Stimulated activated CD4-positive, alpha-beta T cell treated with anti-CD3 and anti-CD28 coated beads, Interleukin-12 subunit alpha, Interleukin-12 subunit beta, amount 100 ng/mL, for 4 hours (primary cell): ENCODE results near the gene STK24.

Experiments used
- DNase-seq: peaks from one replicate; pipeline ENCODE4 v3.0.0-alpha.2; 2020

Gene STK24

DNA sequence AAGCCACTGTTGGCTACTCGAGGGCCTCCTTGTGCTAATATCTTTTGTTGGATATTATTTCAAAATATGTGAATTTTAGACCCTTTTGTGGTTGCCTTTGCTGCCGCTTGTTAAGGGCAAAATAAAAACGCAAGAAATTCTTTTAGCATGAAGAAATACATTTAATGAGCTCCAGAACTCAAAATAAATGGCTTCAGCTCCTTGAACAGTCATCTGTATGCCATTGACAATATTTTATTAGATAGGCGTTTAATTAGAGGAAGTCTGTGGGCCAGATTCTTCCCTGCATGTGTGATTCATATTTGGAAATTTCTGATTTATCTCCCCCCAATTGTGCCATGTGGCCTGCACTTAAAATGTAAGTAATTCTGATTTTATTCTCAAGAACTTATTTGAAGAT is 177.2 kb downstream of the STK24 start:
- DNase-seq: no peak

GRCh38 chr13:98398581-98398980 is 178.3 kb downstream of the STK24 start:
- no peak for DNase-seq

DNA sequence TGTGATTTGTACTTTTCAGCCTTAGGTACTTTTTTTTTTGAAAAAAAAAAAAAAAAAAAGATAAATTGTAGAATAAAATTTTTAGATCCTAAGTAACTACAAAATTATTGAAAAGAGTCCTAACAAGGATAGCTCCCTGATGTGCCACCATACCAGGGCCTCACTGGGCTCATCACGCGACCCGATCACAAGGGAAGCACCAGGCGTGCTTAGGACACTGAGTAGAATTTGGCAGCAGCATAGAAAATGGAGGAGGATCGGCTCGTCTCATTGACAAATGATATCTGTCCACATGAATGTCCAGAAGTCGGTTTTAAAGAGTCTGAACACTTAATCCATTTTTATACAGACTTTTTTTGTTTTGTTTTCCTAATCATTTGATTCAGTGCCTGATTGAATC is 179.0 kb downstream of the STK24 start:
- DNase-seq: no peak

DNA sequence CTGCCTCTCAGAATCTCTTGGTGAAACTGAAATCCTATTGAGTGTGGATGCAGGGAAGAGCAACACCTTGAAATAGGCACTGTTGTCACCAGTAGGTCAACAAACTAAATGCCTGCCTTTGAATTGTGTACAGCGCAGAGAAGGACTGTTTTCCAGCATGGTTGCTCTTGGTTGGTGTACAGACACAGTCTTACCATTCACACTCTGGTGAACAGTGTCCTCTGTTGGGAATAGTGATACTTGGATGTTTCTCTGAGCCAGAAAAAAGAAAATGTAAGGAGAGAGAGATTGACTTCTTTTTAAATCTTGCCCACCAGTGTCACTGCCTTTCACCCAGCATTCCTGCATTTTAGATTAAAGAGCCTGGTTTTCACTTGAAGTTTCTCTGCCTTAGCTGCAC is 179.7 kb downstream of the STK24 start:
- no peak for DNase-seq

DNA sequence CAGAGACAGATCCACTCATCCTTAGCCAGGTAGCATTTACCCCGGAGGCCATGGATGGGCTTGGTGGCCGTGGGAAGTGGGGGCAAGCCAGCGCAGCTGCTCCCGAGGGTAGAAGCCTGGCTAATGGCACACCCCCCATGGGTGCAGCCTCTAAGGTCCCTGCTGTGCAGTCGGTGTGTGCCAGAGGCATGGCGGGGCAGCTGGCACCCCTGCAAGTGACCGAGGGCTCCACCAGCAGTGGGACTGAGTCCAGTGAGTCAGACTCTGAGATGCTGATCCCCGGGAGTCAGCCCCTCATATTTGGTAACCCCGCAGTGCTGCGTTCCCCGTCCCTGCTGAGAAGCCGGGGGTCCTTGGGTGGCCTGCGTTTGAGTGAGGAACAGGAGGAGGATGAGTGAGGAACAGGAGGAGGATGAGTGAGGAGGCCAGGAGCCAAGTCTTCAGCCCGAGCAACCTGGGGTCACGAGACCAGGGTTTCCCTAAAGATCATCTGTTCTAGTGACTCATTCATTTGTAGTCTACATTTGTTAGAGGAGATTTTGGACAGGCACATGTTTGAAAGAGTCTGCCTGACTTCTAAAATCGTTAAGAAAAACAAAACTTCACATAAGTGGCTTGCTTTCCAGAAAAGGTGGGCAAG is 180.7 kb downstream of the STK24 start:
- no peak for DNase-seq
